HUES48 (cell line): ENCODE data around the gene LCLAT1.
"Not testable (repeated sequence)": the region's sequence is repeated elsewhere in the genome, so short reads cannot be mapped to it uniquely, and the experiment has no call there.

Experiments
- H3K27ac ChIP-seq: one replicate; pipeline ENCODE4 v1.7.0; 2013; ENCODE audit warnings: low read depth, low read length, inconsistent platforms
- H3K27me3 ChIP-seq: 2 replicates; pipeline ENCODE4 v1.6.1; 2013; ENCODE audit warnings: mild to moderate bottlenecking, low read length; ENCODE audit not compliant: control insufficient read depth, insufficient read depth
- H3K36me3 ChIP-seq: 2 replicates; pipeline ENCODE4 v1.6.1; 2013; ENCODE audit warnings: low read length; ENCODE audit not compliant: control insufficient read depth, insufficient read depth
- H3K4me1 ChIP-seq: 2 replicates; pipeline ENCODE4 v1.6.1; 2013; ENCODE audit warnings: mild to moderate bottlenecking, low read length; ENCODE audit not compliant: control insufficient read depth, insufficient read depth
- H3K4me3 ChIP-seq: 2 replicates; pipeline ENCODE4 v1.5.1; 2013; ENCODE audit warnings: mild to moderate bottlenecking, low read depth, low read length
- H3K9ac ChIP-seq: 2 replicates; pipeline ENCODE4 v1.6.1; 2013; ENCODE audit warnings: mild to moderate bottlenecking, low read depth, low read length, moderate library complexity
- H3K9me3 ChIP-seq: 2 replicates; pipeline ENCODE4 v1.6.1; 2013; ENCODE audit warnings: low read length; ENCODE audit not compliant: control insufficient read depth, insufficient read depth

Gene LCLAT1

GRCh38 chr2:30605197-30605596 is 158.2 kb downstream of the LCLAT1 start:
- peaks cover 26% of the 10 kb centered on the region for H3K4me1 ChIP-seq
- H3K9ac ChIP-seq, result no peak overlapping the region
- H3K4me3 ChIP-seq, result peak overlapping the region; percentile 22; the same call in 1 of the 2 replicates
- no peaks in the 10 kb centered on the region for H3K27me3 ChIP-seq
- H3K9me3 ChIP-seq, result no peaks in the 10 kb centered on the region
- peak overlapping the region; percentile 89 for H3K27ac ChIP-seq
- no peaks in the 10 kb centered on the region for H3K36me3 ChIP-seq

- no peak overlapping the region for H3K9ac ChIP-seq
- H3K27ac ChIP-seq, result no peak overlapping the region
- H3K4me1 ChIP-seq, result peaks cover 42% of the 10 kb centered on the region
- no peaks in the 10 kb centered on the region for H3K27me3 ChIP-seq
- no peaks in the 10 kb centered on the region for H3K36me3 ChIP-seq
- no peak overlapping the region for H3K4me3 ChIP-seq
- H3K9me3 ChIP-seq, result no peaks in the 10 kb centered on the region
Measured at GRCh38 chr2:30608643-30609042, 161.6 kb downstream of the LCLAT1 start.

- Histone ChIP-seq H3K36me3 (no peaks in the 10 kb centered on the region), H3K9ac (no peak overlapping the region), H3K27ac (no peak overlapping the region), H3K9me3 (no peaks in the 10 kb centered on the region), H3K27me3 (no peaks in the 10 kb centered on the region), H3K4me1 (peaks cover 35% of the 10 kb centered on the region), H3K4me3 (no peak overlapping the region)
Measured at GRCh38 chr2:30611583-30611982, 164.5 kb downstream of the LCLAT1 start.

- H3K9me3 ChIP-seq, result no peaks in the 10 kb centered on the region
- peaks cover 35% of the 10 kb centered on the region for H3K4me1 ChIP-seq
- no peak overlapping the region for H3K9ac ChIP-seq
- H3K4me3 ChIP-seq, result no peak overlapping the region
- H3K27me3 ChIP-seq, result no peaks in the 10 kb centered on the region
- H3K27ac ChIP-seq, result no peak overlapping the region
- no peaks in the 10 kb centered on the region for H3K36me3 ChIP-seq
Measured at GRCh38 chr2:30612371-30612770, 165.3 kb downstream of the LCLAT1 start.

GRCh38 chr2:30613001-30613400 is 166.0 kb downstream of the LCLAT1 start:
- Histone ChIP-seq H3K27ac (peak overlapping the region; percentile 65), H3K9ac (peak overlapping the region; percentile 31; the same call in 1 of the 2 replicates), H3K9me3 (no peaks in the 10 kb centered on the region), H3K27me3 (no peaks in the 10 kb centered on the region), H3K4me1 (peaks cover 35% of the 10 kb centered on the region), H3K4me3 (peak overlapping the region; percentile 6; the same call in 1 of the 2 replicates), H3K36me3 (no peaks in the 10 kb centered on the region)

- H3K9ac ChIP-seq, result 0 out of 2 replicates have a peak overlapping the region, but pooled peaks have one; percentile 9
- H3K36me3 ChIP-seq, H3K9me3 ChIP-seq, H3K4me3 ChIP-seq, H3K27me3 ChIP-seq: not testable (repeated sequence)
- H3K27ac ChIP-seq, result peak overlapping the region; percentile 71
- H3K4me1 ChIP-seq, result peaks cover 35% of the 10 kb centered on the region
Measured at GRCh38 chr2:30614227-30614626, 167.2 kb downstream of the LCLAT1 start.

- Histone ChIP-seq H3K4me1 (peaks cover 35% of the 10 kb centered on the region), H3K27me3 (no peaks in the 10 kb centered on the region), H3K9me3 (no peaks in the 10 kb centered on the region), H3K4me3 (no peak overlapping the region), H3K27ac (no peak overlapping the region), H3K9ac (no peak overlapping the region), H3K36me3 (no peaks in the 10 kb centered on the region)
Measured at GRCh38 chr2:30615926-30616325, 168.9 kb downstream of the LCLAT1 start.

- Histone ChIP-seq H3K27ac (no peak overlapping the region), H3K9ac (no peak overlapping the region), H3K4me3 (no peak overlapping the region), H3K4me1 (0 out of 2 replicates have a peak, but pooled peaks cover 7% of the 10 kb centered on the region), H3K27me3 (no peaks in the 10 kb centered on the region), H3K36me3 (no peaks in the 10 kb centered on the region), H3K9me3 (no peaks in the 10 kb centered on the region)
Measured at GRCh38 chr2:30620102-30620501, 173.1 kb downstream of the LCLAT1 start.

GRCh38 chr2:30621836-30622235 is 174.8 kb downstream of the LCLAT1 start:
- Histone ChIP-seq H3K4me3 (no peak overlapping the region), H3K4me1 (peaks cover 8% of the 10 kb centered on the region), H3K27ac (no peak overlapping the region)

GRCh38 chr2:30622452-30622851 is 175.4 kb downstream of the LCLAT1 start:
- H3K27ac ChIP-seq, result no peak overlapping the region
- peaks cover 14% of the 10 kb centered on the region for H3K4me1 ChIP-seq
- H3K36me3 ChIP-seq, result no peaks in the 10 kb centered on the region
- no peaks in the 10 kb centered on the region for H3K27me3 ChIP-seq
- H3K9ac ChIP-seq, result no peak overlapping the region
- H3K9me3 ChIP-seq, result no peaks in the 10 kb centered on the region
- H3K4me3 ChIP-seq, result no peak overlapping the region

More at GRCh38 chr2:30621836-30622235, 174.8 kb downstream of the LCLAT1 start:
- no peaks in the 10 kb centered on the region for H3K9me3 ChIP-seq
- H3K36me3 ChIP-seq, result no peaks in the 10 kb centered on the region
- H3K9ac ChIP-seq, result no peak overlapping the region
- H3K27me3 ChIP-seq, result no peaks in the 10 kb centered on the region

- no peak overlapping the region for H3K4me3 ChIP-seq
- H3K4me1 ChIP-seq, result peaks cover 26% of the 10 kb centered on the region
- no peaks in the 10 kb centered on the region for H3K36me3 ChIP-seq
- no peak overlapping the region for H3K27ac ChIP-seq
- no peak overlapping the region for H3K9ac ChIP-seq
- no peaks in the 10 kb centered on the region for H3K9me3 ChIP-seq
- no peaks in the 10 kb centered on the region for H3K27me3 ChIP-seq
Measured at GRCh38 chr2:30625276-30625675, 178.2 kb downstream of the LCLAT1 start.

GRCh38 chr2:30625701-30626100 is 178.7 kb downstream of the LCLAT1 start:
- Histone ChIP-seq H3K4me1 (peaks cover 26% of the 10 kb centered on the region), H3K9ac (no peak overlapping the region), H3K27ac (no peak overlapping the region), H3K9me3 (no peaks in the 10 kb centered on the region), H3K27me3 (no peaks in the 10 kb centered on the region), H3K36me3 (no peaks in the 10 kb centered on the region), H3K4me3 (no peak overlapping the region)
